ENCODE data around the gene ARID1A.

ARID1A gene

DNA sequence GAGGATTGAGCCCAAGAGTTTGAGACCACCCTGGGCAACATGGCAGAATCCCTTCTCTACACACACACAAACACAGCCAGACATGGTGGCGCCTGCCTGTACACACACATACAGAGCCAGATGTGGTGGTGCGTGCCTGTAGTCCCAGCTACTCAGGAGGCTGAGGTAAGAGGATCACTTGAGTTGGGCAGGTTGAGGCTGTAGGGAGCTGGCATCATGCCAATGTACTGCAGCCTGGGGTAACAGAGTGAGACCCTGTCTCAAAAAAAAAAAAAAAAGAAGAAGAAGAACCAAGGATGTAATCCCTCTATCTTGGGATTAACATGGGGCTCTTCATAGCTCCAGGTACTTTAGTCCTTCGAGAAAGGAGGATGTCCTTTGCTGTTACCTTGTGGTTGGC is 62.5 kb downstream of the ARID1A start:
- no peak overlapping the region for H3K4me3 ChIP-seq (ENCODE audit: low read depth, low read length)
- no peak for DNase-seq (ENCODE audit: low read depth)
- TF ChIP-seq, protein P1, sequence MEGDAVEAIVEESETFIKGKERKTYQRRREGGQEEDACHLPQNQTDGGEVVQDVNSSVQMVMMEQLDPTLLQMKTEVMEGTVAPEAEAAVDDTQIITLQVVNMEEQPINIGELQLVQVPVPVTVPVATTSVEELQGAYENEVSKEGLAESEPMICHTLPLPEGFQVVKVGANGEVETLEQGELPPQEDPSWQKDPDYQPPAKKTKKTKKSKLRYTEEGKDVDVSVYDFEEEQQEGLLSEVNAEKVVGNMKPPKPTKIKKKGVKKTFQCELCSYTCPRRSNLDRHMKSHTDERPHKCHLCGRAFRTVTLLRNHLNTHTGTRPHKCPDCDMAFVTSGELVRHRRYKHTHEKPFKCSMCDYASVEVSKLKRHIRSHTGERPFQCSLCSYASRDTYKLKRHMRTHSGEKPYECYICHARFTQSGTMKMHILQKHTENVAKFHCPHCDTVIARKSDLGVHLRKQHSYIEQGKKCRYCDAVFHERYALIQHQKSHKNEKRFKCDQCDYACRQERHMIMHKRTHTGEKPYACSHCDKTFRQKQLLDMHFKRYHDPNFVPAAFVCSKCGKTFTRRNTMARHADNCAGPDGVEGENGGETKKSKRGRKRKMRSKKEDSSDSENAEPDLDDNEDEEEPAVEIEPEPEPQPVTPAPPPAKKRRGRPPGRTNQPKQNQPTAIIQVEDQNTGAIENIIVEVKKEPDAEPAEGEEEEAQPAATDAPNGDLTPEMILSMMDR (IDR thresholded peaks at IDR 0.05; ENCODE audit: insufficient read depth, low read depth, low read length, missing control alignments), result no peak

DNA sequence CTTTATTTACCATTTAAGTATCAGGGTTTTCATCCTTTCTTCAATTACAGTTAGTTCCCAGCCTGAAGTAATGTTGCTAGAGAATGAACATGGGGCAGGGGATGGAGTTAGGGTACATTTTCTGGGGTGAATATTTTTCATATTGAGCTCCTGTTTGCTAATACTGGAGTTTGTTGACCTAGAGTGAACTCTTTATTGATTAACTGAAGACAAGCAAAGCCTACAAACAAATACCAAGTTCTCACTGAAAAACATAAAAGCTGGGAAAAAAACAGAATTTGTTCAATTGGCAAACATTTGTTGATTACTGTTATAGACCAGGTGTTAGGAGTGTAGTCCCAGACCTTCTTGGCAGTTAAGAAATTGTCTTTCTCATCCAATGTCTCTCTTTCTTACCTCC is 63.7 kb downstream of the ARID1A start:
- TF ChIP-seq, protein P1 (IDR thresholded peaks at IDR 0.05; ENCODE audit: insufficient read depth, low read depth, low read length, missing control alignments), result no peak
- no peak for DNase-seq (ENCODE audit: low read depth)
- no peak overlapping the region for H3K4me3 ChIP-seq (ENCODE audit: low read depth, low read length)

DNA sequence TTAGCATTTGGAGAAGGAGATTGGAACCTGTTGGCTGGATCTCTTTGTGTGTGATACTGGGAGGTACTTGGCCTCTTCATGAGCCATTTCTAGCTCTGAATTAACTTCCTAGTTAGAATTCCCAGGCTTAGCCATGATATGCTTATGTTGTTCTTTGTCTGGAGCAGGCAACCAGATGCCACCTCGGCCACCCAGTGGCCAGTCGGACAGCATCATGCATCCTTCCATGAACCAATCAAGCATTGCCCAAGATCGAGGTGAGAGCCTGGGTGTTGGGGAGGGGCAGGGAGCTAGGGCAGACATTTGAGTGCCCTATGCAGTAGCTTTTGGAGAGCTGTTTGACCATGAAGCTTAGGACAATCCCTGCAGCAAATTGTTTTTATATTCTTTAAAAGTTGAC is 65.4 kb downstream of the ARID1A start:
- no peak overlapping the region for H3K4me3 ChIP-seq (ENCODE audit: low read depth, low read length)
- no peak for DNase-seq (ENCODE audit: low read depth)
- TF ChIP-seq, protein P1 (IDR thresholded peaks at IDR 0.05; ENCODE audit: insufficient read depth, low read depth, low read length, missing control alignments), result no peak

DNA sequence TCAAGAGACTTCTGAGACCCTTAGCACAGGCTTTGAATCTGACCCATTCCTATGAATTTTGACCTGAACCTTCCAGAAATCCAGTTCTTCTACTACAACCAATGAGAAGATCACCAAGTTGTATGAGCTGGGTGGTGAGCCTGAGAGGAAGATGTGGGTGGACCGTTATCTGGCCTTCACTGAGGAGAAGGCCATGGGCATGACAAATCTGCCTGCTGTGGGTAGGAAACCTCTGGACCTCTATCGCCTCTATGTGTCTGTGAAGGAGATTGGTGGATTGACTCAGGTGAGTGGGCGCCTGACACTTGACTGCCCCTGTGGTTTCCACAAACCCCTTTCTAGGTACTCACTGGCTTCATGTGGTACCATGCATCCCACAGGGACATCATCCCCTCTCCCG is 71.9 kb downstream of the ARID1A start:
- DNase-seq (ENCODE audit: low read depth), result no peak
- no peak overlapping the region for H3K4me3 ChIP-seq (ENCODE audit: low read depth, low read length)
- TF ChIP-seq, protein P1 (IDR thresholded peaks at IDR 0.05; ENCODE audit: insufficient read depth, low read depth, low read length, missing control alignments), result no peak

DNA sequence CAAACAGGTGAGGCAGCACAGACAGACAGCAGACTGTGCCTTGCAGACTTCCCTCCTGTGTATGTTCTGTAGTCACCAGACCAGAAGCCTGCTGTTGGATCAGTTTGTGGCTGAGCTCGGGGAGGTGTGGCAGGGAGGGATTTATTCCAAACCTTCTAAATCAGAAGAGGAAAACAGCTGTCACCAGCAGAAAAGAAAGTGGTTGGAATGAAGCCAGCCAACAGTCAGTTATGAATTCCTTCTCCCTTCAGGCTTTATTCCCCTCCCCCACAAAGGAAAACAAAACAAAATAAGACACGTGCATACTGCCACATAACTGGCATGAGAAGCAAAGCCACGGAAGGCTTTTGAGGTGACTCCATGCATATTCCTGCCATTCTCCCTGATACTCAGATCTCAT is 72.9 kb downstream of the ARID1A start:
- H3K4me3 ChIP-seq (ENCODE audit: low read depth, low read length), result no peak overlapping the region
- DNase-seq (ENCODE audit: low read depth), result no peak
- TF ChIP-seq, protein P1 (IDR thresholded peaks at IDR 0.05; ENCODE audit: insufficient read depth, low read depth, low read length, missing control alignments), result no peak

DNA sequence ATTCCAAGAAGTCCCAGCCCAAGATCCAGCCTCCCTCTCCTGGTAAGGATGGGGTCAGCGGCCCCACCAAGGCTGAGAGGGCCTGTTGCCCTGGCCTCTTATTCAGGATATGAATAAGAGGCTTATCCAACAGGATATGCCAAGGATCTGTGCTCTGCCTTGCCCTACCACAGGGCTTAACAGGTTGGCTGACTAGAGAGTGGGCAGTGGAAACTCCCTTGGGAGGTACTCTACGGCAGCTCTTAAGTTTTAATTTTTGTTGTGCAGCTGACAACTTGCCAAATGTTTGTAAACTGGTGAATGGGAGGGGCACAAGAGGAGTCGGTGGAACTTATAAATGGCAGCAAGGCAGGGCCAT is 75.4 kb downstream of the ARID1A start:
- TF ChIP-seq, protein P1 (IDR thresholded peaks at IDR 0.05; ENCODE audit: insufficient read depth, low read depth, low read length, missing control alignments), result no peak
- DNase-seq (ENCODE audit: low read depth), result peak; percentile 21
- no peak overlapping the region for H3K4me3 ChIP-seq (ENCODE audit: low read depth, low read length)

DNA sequence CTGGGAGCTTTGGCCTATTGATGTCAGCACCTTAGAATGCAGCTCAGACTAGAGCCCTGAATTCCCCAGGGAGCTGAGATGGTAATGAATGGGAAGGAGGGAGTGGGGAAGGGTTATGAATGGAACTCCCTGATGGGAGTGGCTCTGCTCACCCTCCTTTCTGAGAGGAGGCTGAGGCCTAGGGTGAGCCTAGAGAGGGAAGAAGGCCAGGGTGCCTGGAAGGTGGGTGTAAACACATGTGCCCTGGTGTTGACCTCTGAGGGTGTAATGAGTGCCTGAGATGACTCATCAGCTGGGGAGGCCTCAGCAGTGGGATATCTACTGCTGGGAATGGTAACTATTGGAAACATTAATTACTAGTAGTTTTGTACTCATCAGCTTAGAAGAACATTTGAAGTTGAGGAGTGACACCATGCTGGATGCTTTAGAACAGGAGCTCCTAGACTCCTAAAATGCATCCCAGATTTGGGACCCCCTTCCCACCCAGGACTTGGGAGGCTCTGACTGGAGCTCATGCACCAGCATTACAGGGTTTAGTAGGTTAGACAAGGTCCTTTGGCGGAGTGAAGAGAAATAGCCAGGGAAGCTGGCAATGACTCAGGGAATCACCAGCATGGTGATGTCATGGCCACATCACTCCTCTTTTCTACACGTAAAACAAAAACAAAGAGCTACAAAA is 76.0 kb downstream of the ARID1A start:
- DNase-seq (ENCODE audit: low read depth), result peak; percentile 21
- TF ChIP-seq, protein P1 (IDR thresholded peaks at IDR 0.05; ENCODE audit: insufficient read depth, low read depth, low read length, missing control alignments), result no peak
- no peak overlapping the region for H3K4me3 ChIP-seq (ENCODE audit: low read depth, low read length)

Data from GM12865 (cell line).